ENCODE results near the gene SLC24A4. TPM values are rescaled to one million over a fixed set of nuclear protein-coding genes. Genes with fewer than 3 reads are reported as not detected.
A peak's percentile ranks its signal among the peaks of the same experiment; 100 is the strongest.

SLC24A4 gene
- total and polyA plus RNA-seq, 2 of the 4 experiments (the other 2 are of a cell fraction): not detected

- H3K9me3 ChIP-seq (ENCODE audit: control insufficient read depth, insufficient read depth, low read length): no peaks in the 10 kb centered on the region
- POLR2A ChIA-PET (ENCODE audit: unreplicated experiment): no interaction called here
- H3K18ac ChIP-seq (ENCODE audit: low read depth, low read length): no peak overlapping the region
- no peak for ATAC-seq (ENCODE audit: low read depth)
- intact Hi-C loops (cut with micrococcal nuclease): no loop called here
- H3K4ac ChIP-seq (ENCODE audit: low read depth, low read length): peak overlapping the region; percentile 29; the same call in 1 of the 2 replicates
- H4K8ac ChIP-seq (ENCODE audit: low read depth in 2 of 2, low read length in 2 of 2): no peak overlapping the region
- H2AK5ac ChIP-seq (ENCODE audit: low read depth, low read length): no peak overlapping the region
- H3K4me3 ChIP-seq (ENCODE audit: insufficient read depth, low read depth, low read length): no peak overlapping the region
- no peak overlapping the region for H3K14ac ChIP-seq (replicated peaks; ENCODE audit: low read depth, low read length)
- H3K27me3 ChIP-seq (ENCODE audit: control insufficient read depth, insufficient read depth, low read length): no peaks in the 10 kb centered on the region
- H3K4me1 ChIP-seq (ENCODE audit: control insufficient read depth, insufficient read depth, low read length): peaks cover 16% of the 10 kb centered on the region
- no peak overlapping the region for H3K56ac ChIP-seq (ENCODE audit: extremely low read depth, insufficient read depth, low read length)
- H2AK9ac ChIP-seq (replicated peaks; ENCODE audit: low read depth, low read length, poor library complexity): no peak overlapping the region
- no peaks in the 10 kb centered on the region for H3K36me3 ChIP-seq (ENCODE audit: control insufficient read depth, insufficient read depth, low read length)
- CTCF ChIA-PET: interaction anchor here (0.6 kb wide), 2 partner anchors 36 to 127 kb away, joined by 3 to 4 read pairs; no protein-coding TSS in a partner anchor
- peaks cover 25% of the 10 kb centered on the region for H3K9me1 ChIP-seq (ENCODE audit: insufficient read depth, low read length)
- peak overlapping the region; percentile 65; the same call in 1 of the 3 replicates for H2BK15ac ChIP-seq (ENCODE audit: low read depth, low read length)
- H4K20me1 ChIP-seq (ENCODE audit: insufficient read depth, low read length): peaks cover 14% of the 10 kb centered on the region
- TF ChIP-seq RAD21 (IDR thresholded peaks at IDR 0.05; ENCODE audit: low read length) (no peak), POLR2A (IDR thresholded peaks at IDR 0.05; ENCODE audit: low read depth, low read length) (no peak), BHLHE40 (IDR thresholded peaks at IDR 0.05; ENCODE audit: low read depth, low read length) (no peak), ELK1 (IDR thresholded peaks at IDR 0.05; ENCODE audit: borderline replicate concordance, low read depth, low read length) (no peak), RFX5 (IDR thresholded peaks at IDR 0.05; ENCODE audit: low read depth, low read length) (no peak), CTCF (conservative IDR thresholded peaks at IDR 0.05; ENCODE audit: low read depth, low read length) (no peak), SMC3 (IDR thresholded peaks at IDR 0.05; ENCODE audit: low read depth, low read length) (no peak), NFE2L2 (IDR thresholded peaks at IDR 0.05; ENCODE audit: low read depth, low read length) (no peak), USF2 (IDR thresholded peaks at IDR 0.05; ENCODE audit: low read depth, low read length) (no peak), CHD1 (IDR thresholded peaks at IDR 0.05; ENCODE audit: low read depth, low read length) (no peak), CEBPB (IDR thresholded peaks at IDR 0.05; ENCODE audit: low read depth, low read length) (no peak), RCOR1 (IDR thresholded peaks at IDR 0.05; ENCODE audit: insufficient replicate concordance, low read length) (no peak), MAZ (IDR thresholded peaks at IDR 0.05; ENCODE audit: borderline replicate concordance, low read depth, low read length) (no peak), MXI1 (IDR thresholded peaks at IDR 0.05; ENCODE audit: borderline replicate concordance, low read depth, low read length) (no peak), MAFK (IDR thresholded peaks at IDR 0.05; ENCODE audit: low read depth, low read length) (no peak), FOS (IDR thresholded peaks at IDR 0.05; ENCODE audit: low read depth, low read length) (no peak)
- BruUV-seq (replicated peaks): no TSS peak
- H2BK120ac ChIP-seq (ENCODE audit: low read depth, low read length): no peak overlapping the region
- no peak overlapping the region for H2BK5ac ChIP-seq (ENCODE audit: low read depth, low read length, poor library complexity, severe bottlenecking)
- no peak overlapping the region for H3K23ac ChIP-seq (ENCODE audit: low read depth, low read length)
- 83% methylated on average over 4 of the region's 17 CpGs; no CpG with 5 or more reads in 1 of the 2 experiments for WGBS, 2 experiments (ENCODE audit: extremely low coverage in 2 of 2, insufficient read length in 1 of 2)
- dilution Hi-C loops (cut with HindIII; ENCODE audit: low sequenced_read_pairs, unreplicated experiment): no loop called here
- H3K4me2 ChIP-seq (ENCODE audit: low read depth, low read length): no peak overlapping the region
- no peak overlapping the region for H3K27ac ChIP-seq (ENCODE audit: insufficient read depth, low read length)
- no peak overlapping the region for H4K91ac ChIP-seq (ENCODE audit: insufficient read depth, low read depth, low read length)
- DNase-seq: no peak
- no peak overlapping the region for H4K5ac ChIP-seq (ENCODE audit: low read depth, low read length)
- in situ Hi-C loops (cut with MboI; ENCODE audit: low sequenced_read_pairs): no loop called here
- H2BK20ac ChIP-seq (ENCODE audit: low read depth, low read length): no peak overlapping the region
- H2AFZ ChIP-seq (replicated peaks; ENCODE audit: low read length, poor library complexity): no peak overlapping the region
- no peak overlapping the region for H3K9ac ChIP-seq (ENCODE audit: low read depth, low read length)
- H3K79me1 ChIP-seq (ENCODE audit: low read depth in 1 of 2, low read length in 2 of 2): peaks cover 48 to 61% of the 10 kb centered on the region in 2 experiments
Measured at GRCh38 chr14:92534932-92535643, 212.1 kb downstream of the SLC24A4 start.

Data from IMR-90 (cell line).